GM12865 (cell line): ENCODE data around the gene ADGRE1.

Experiments used
- DNase-seq: peaks from one replicate; pipeline ENCODE4 v3.0.0; 2010; ENCODE audit warnings: low read depth
- H3K4me3 ChIP-seq: 2 replicates; pipeline ENCODE4 v1.5.1; 2011; ENCODE audit warnings: mild to moderate bottlenecking, low read depth, low read length, control low read depth
- CTCF ChIP-seq: IDR thresholded peaks from 2 replicates; pipeline ENCODE4 v1.5.1; 2011; ENCODE audit warnings: low read length, control low read depth, low read depth, inconsistent platforms; ENCODE audit not compliant: insufficient read depth; ENCODE audit errors: missing control alignments

The ADGRE1 gene

GRCh38 chr19:6967967-6968366, 80.6 kb downstream of the ADGRE1 start:
- no peak for DNase-seq
- no peak overlapping the region for H3K4me3 ChIP-seq
- no peak for TF ChIP-seq CTCF

- H3K4me3 ChIP-seq: no peak overlapping the region
- no peak for TF ChIP-seq CTCF
- DNase-seq: no peak
Observed at GRCh38 chr19:6969490-6969889, 82.1 kb downstream of the ADGRE1 start.

- no peak for DNase-seq
- H3K4me3 ChIP-seq: no peak overlapping the region
- no peak for TF ChIP-seq CTCF
Observed at GRCh38 chr19:6970021-6970420, 82.6 kb downstream of the ADGRE1 start.

GRCh38 chr19:6970443-6970842, 83.1 kb downstream of the ADGRE1 start:
- no peak for TF ChIP-seq CTCF
- DNase-seq: peak; percentile 19
- H3K4me3 ChIP-seq: no peak overlapping the region

- no peak for TF ChIP-seq CTCF
- no peak overlapping the region for H3K4me3 ChIP-seq
- no peak for DNase-seq
Observed at GRCh38 chr19:6971366-6971765, 84.0 kb downstream of the ADGRE1 start.

GRCh38 chr19:6976197-6976596, 88.8 kb downstream of the ADGRE1 start:
- DNase-seq: no peak
- TF ChIP-seq CTCF: no peak
- no peak overlapping the region for H3K4me3 ChIP-seq

GRCh38 chr19:6979399-6979798, 92.0 kb downstream of the ADGRE1 start:
- no peak overlapping the region for H3K4me3 ChIP-seq
- no peak for DNase-seq
- no peak for TF ChIP-seq CTCF
